C4-2B (cell line): ENCODE measurements around the gene PLEK2.

Source experiments
- CTCF ChIP-seq: fragments of 450-650 bp; conservative IDR thresholded peaks from 2 replicates; pipeline ENCODE4 v1.5.1; 2017; ENCODE audit warnings: mild to moderate bottlenecking
- ZFX ChIP-seq: fragments of 450-650 bp; IDR thresholded peaks from 2 replicates; pipeline ENCODE4 v1.6.1; 2017

- TF ChIP-seq CTCF (no peak), ZFX (no peak)
Measured at GRCh38 chr14:67428501-67429031, 16.6 kb upstream of the PLEK2 start.
